HepG2 (cell line): ENCODE data around the gene ABCC3. TPM values are rescaled to one million over a fixed set of nuclear protein-coding genes. Genes with fewer than 3 reads are reported as not detected.

Experiments
- BCL6 ChIP-seq: IDR thresholded peaks from 2 replicates; pipeline ENCODE4 v1.6.1; 2016; ENCODE audit warnings: missing genetic modification reagents, missing compliant biosample characterization
- ESRRA ChIP-seq: sonication (generic); formaldehyde crosslinking; IDR thresholded peaks from 2 replicates; pipeline ENCODE4 v1.5.1; 2020; ENCODE audit warnings: mild to moderate bottlenecking, low read depth, missing genetic modification reagents
- FOXJ3 ChIP-seq: sonication (generic); formaldehyde crosslinking; IDR thresholded peaks from 2 replicates; pipeline ENCODE4 v1.4.0; 2020; ENCODE audit warnings: missing genetic modification reagents, mild to moderate bottlenecking, borderline replicate concordance
- GABPA ChIP-seq, 2 experiments: IDR thresholded peaks; 2 replicates each; pipeline ENCODE4 v1.6.1; 2011 to 2016; ENCODE audit warnings: low read depth in 2 of 2, low read length in 1 of 2, missing biosample characterization in 1 of 2, missing genetic modification characterization in 1 of 2
- GLMP ChIP-seq: sonication (generic); formaldehyde crosslinking; IDR thresholded peaks from 2 replicates; pipeline ENCODE4 v1.9.0; 2021; ENCODE audit warnings: missing genetic modification reagents, mild to moderate bottlenecking, borderline replicate concordance
- HIVEP1 ChIP-seq: sonication (generic); formaldehyde crosslinking; IDR thresholded peaks from 2 replicates; pipeline ENCODE4 v1.4.0; 2020; ENCODE audit warnings: mild to moderate bottlenecking, missing genetic modification reagents
- KDM6A ChIP-seq: IDR thresholded peaks from 2 replicates; pipeline ENCODE4 v1.6.1; 2016; ENCODE audit warnings: low read depth
- MXD4 ChIP-seq: IDR thresholded peaks from 2 replicates; pipeline ENCODE4 v1.6.1; 2016; ENCODE audit warnings: mild to moderate bottlenecking, missing biosample characterization, missing genetic modification reagents
- NFKB2 ChIP-seq: sonication (generic); formaldehyde crosslinking; IDR thresholded peaks from 2 replicates; pipeline ENCODE4 v1.4.0; 2020; ENCODE audit warnings: missing genetic modification reagents, borderline replicate concordance
- PAWR ChIP-seq: sonication (generic); formaldehyde crosslinking; IDR thresholded peaks from 2 replicates; pipeline ENCODE4 v1.4.0; 2020; ENCODE audit warnings: missing genetic modification reagents, mild to moderate bottlenecking, borderline replicate concordance
- PLRG1 ChIP-seq: fragments of 450-650 bp; conservative IDR thresholded peaks from 2 replicates; pipeline ENCODE4 v1.6.1; 2016
- SNAI1 ChIP-seq: sonication (generic); formaldehyde crosslinking; IDR thresholded peaks from 2 replicates; pipeline ENCODE4 v1.5.0; 2020; ENCODE audit warnings: mild to moderate bottlenecking, missing genetic modification reagents, borderline replicate concordance
- SRSF1 ChIP-seq: fragments of 200-400 bp; formaldehyde crosslinking; optimal IDR thresholded peaks from 2 replicates; pipeline ENCODE3; 2017; ENCODE audit warnings: mild to moderate bottlenecking, low read depth, low read length, moderate library complexity
- TRAFD1 ChIP-seq: sonication (generic); formaldehyde crosslinking; IDR thresholded peaks from 2 replicates; pipeline ENCODE4 v1.5.1; 2020; ENCODE audit warnings: missing genetic modification reagents, mild to moderate bottlenecking, borderline replicate concordance
- ZBTB21 ChIP-seq: sonication (generic); formaldehyde crosslinking; IDR thresholded peaks from 2 replicates; pipeline ENCODE4 v1.4.0; 2020; ENCODE audit warnings: missing genetic modification reagents
- ZKSCAN5 ChIP-seq: sonication (generic); formaldehyde crosslinking; IDR thresholded peaks from 2 replicates; pipeline ENCODE4 v1.5.1; 2020; ENCODE audit warnings: mild to moderate bottlenecking, missing genetic modification reagents
- ZNF343 ChIP-seq: sonication (generic); formaldehyde crosslinking; IDR thresholded peaks from 2 replicates; pipeline ENCODE4 v1.4.0; 2020; ENCODE audit warnings: mild to moderate bottlenecking, missing genetic modification reagents
- ZNF446 ChIP-seq: sonication (generic); formaldehyde crosslinking; IDR thresholded peaks from 2 replicates; pipeline ENCODE4 v1.5.0; 2020; ENCODE audit warnings: mild to moderate bottlenecking, missing genetic modification reagents
- ZNF572 ChIP-seq: sonication (generic); formaldehyde crosslinking; IDR thresholded peaks from 2 replicates; pipeline ENCODE4 v1.5.1; 2020; ENCODE audit warnings: mild to moderate bottlenecking, missing genetic modification reagents
- ZNF687 ChIP-seq: sonication (generic); formaldehyde crosslinking; IDR thresholded peaks from 2 replicates; pipeline ENCODE4 v1.5.1; 2020; ENCODE audit warnings: mild to moderate bottlenecking, missing genetic modification reagents, moderate library complexity
- polyA plus RNA-seq, 8 experiments: library from polyadenylated mRNA; depleted of rRNA in 3 of 8; stranded (reverse) in 7 of 8; unstranded in 1 of 8; fragments of >200 nt; fragmentation: Illumina TruSeq in 4 of 8; extraction: Trizol in 4 of 8; gene quantifications; 2 replicates each; pipeline versions ENCODE4 v1.2.1 to v1.2.3, GENCODE V29; 2011 to 2016; ENCODE audit warnings: low read depth in 4 of 8, missing spikeins in 1 of 8, mixed read lengths in 1 of 8; ENCODE audit not compliant: insufficient read depth in 1 of 8
- total RNA-seq, 5 experiments: library from RNA; depleted of rRNA; stranded (reverse); fragments of >200 nt; fragmentation: Illumina TruSeq; extraction: Trizol; gene quantifications; 2 replicates each; pipeline ENCODE4 v1.2.3, GENCODE V29; 2016; ENCODE audit warnings: low read depth in 1 of 5
- TF ChIP-seq, protein P1 (sequence below): sonication (generic); IDR thresholded peaks from 2 replicates; pipeline ENCODE4 v1.6.1; 2016; ENCODE audit warnings: low read depth, borderline replicate concordance
- TF ChIP-seq, protein P2 (sequence below): IDR thresholded peaks from 2 replicates; pipeline ENCODE4 v1.6.1; 2016; ENCODE audit warnings: missing compliant biosample characterization, missing genetic modification reagents, borderline replicate concordance

Gene ABCC3
- total and polyA plus RNA-seq, 2 of the 13 experiments (the other 11 are each of a cell fraction or from before 2014, with no cell fraction given): 25.2 to 50.7 TPM

DNA sequence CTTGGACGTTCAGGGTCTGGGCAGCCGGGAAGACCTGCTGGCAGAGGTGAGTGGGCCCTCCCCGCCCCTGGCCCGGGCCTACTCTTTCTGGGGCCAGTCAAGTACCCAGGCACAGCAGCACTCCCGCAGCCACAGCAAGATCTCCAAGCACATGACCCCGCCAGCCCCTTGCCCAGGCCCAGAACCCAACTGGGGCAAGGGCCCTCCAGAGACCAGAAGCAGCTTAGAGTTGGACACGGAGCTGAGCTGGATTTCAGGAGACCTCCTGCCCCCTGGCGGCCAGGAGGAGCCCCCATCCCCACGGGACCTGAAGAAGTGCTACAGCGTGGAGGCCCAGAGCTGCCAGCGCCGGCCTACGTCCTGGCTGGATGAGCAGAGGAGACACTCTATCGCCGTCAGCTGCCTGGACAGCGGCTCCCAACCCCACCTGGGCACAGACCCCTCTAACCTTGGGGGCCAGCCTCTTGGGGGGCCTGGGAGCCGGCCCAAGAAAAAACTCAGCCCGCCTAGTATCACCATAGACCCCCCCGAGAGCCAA, 8.6 kb upstream of the ABCC3 start (continued):
- TF ChIP-seq ZNF687 (CRISPR knock-in tag): peak; percentile 90
- TF ChIP-seq ZNF446 (CRISPR knock-in tag): no peak
- TF ChIP-seq, protein P1, sequence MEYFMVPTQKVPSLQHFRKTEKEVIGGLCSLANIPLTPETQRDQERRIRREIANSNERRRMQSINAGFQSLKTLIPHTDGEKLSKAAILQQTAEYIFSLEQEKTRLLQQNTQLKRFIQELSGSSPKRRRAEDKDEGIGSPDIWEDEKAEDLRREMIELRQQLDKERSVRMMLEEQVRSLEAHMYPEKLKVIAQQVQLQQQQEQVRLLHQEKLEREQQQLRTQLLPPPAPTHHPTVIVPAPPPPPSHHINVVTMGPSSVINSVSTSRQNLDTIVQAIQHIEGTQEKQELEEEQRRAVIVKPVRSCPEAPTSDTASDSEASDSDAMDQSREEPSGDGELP: no peak
- TF ChIP-seq MXD4 (CRISPR knock-in tag): 0 out of 2 replicates have a peak, but pooled peaks have one; percentile 28
- no peak for TF ChIP-seq ESRRA (CRISPR knock-in tag)
- TF ChIP-seq NFKB2 (CRISPR knock-in tag): peak; percentile 75; the same call in 1 of the 2 replicates
- no peak for TF ChIP-seq SNAI1 (CRISPR knock-in tag)
- 0 out of 2 replicates have a peak, but pooled peaks have one; percentile 31 for TF ChIP-seq BCL6
- TF ChIP-seq ZKSCAN5 (CRISPR knock-in tag): no peak
- no peak for TF ChIP-seq ZNF343 (CRISPR knock-in tag)
- TF ChIP-seq, protein P2, sequence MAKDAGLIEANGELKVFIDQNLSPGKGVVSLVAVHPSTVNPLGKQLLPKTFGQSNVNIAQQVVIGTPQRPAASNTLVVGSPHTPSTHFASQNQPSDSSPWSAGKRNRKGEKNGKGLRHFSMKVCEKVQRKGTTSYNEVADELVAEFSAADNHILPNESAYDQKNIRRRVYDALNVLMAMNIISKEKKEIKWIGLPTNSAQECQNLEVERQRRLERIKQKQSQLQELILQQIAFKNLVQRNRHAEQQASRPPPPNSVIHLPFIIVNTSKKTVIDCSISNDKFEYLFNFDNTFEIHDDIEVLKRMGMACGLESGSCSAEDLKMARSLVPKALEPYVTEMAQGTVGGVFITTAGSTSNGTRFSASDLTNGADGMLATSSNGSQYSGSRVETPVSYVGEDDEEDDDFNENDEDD (CRISPR knock-in tag): no peak
- TF ChIP-seq KDM6A: no peak
- no peak for TF ChIP-seq ZBTB21 (CRISPR knock-in tag)
- TF ChIP-seq HIVEP1 (CRISPR knock-in tag): no peak; the same call in 1 of the 2 replicates
- TF ChIP-seq ZNF572 (CRISPR knock-in tag): peak; percentile 47; the same call in 1 of the 2 replicates
- TF ChIP-seq SRSF1: no peak
- TF ChIP-seq TRAFD1 (CRISPR knock-in tag): no peak
- no peak for TF ChIP-seq FOXJ3 (CRISPR knock-in tag)
- no peak for TF ChIP-seq PAWR
- TF ChIP-seq GLMP (CRISPR knock-in tag): no peak
- no peak for TF ChIP-seq PLRG1
- TF ChIP-seq GABPA (IDR thresholded peaks at IDR 0.05; ENCODE audit: low read depth, low read length): no peak
- TF ChIP-seq GABPA (CRISPR knock-in tag; IDR thresholded peaks at IDR 0.05; ENCODE audit: low read depth): no peak
